Heart right ventricle (tissue), 16 donors: ENCODE data around the gene XRCC4. TPM values are rescaled to one million over a fixed set of nuclear protein-coding genes. Genes with fewer than 3 reads are reported as not detected.

Experiments
- ATAC-seq, 8 donors: fragments of 200-7000 bp; cut with Tn5 transposase; one replicate each; pipeline ENCODE4 v1.9.1; 2020; ENCODE audit warnings: mild to moderate bottlenecking in 8 of 8, moderate library complexity in 8 of 8, moderate number of reproducible peaks in 1 of 8
- DNase-seq, 2 donors: peaks; one replicate each; pipeline ENCODE4 v3.0.0-alpha.2; 2020
- H3K27ac ChIP-seq, 10 donors: fragments of 200-600 bp; sonication (generic) in 2 of 10; one replicate each; pipeline versions ENCODE4 v1.5.0 to v1.8.0; 2020 to 2022; ENCODE audit warnings: mild to moderate bottlenecking in 3 of 10
- H3K27me3 ChIP-seq, 7 donors: fragments of 200-600 bp; one replicate each; pipeline ENCODE4 v1.8.0; 2021 to 2022; ENCODE audit warnings: mild to moderate bottlenecking in 2 of 7
- H3K36me3 ChIP-seq, 9 donors: fragments of 200-600 bp; sonication (generic) in 1 of 9; one replicate each; pipeline versions ENCODE4 v1.5.0 to v1.8.0; 2020 to 2022; ENCODE audit warnings: mild to moderate bottlenecking in 2 of 9
- H3K4me1 ChIP-seq, 9 donors: fragments of 200-600 bp; sonication (generic) in 1 of 9; one replicate each; pipeline versions ENCODE4 v1.5.0 to v1.8.0; 2020 to 2022; ENCODE audit warnings: mild to moderate bottlenecking in 4 of 9
- H3K4me3 ChIP-seq, 10 donors: fragments of 200-600 bp; sonication (generic) in 2 of 10; one replicate each; pipeline versions ENCODE4 v1.5.0 to v1.8.0; 2020 to 2022; ENCODE audit warnings: mild to moderate bottlenecking in 7 of 10, moderate library complexity in 2 of 10
- H3K9me3 ChIP-seq, 11 donors: fragments of 200-600 bp in 10 of 11; sonication (generic) in 2 of 11; one replicate each; pipeline versions ENCODE4 v1.5.0 to v1.8.0; 2013 to 2022; ENCODE audit warnings: mild to moderate bottlenecking in 2 of 11, control low read depth in 1 of 11, moderate library complexity in 1 of 11
- CTCF ChIP-seq, 9 donors: fragments of 200-600 bp; sonication (generic) in 2 of 9; IDR thresholded peaks; one replicate each; pipeline versions ENCODE4 v1.5.0 to v1.8.0; 2021 to 2022; ENCODE audit warnings: antibody characterized with exemption in 9 of 9, mild to moderate bottlenecking in 5 of 9, moderate library complexity in 1 of 9
- WGBS, 2 donors: extraction: QIAGEN DNeasy Blood & Tissue Kit; methylation state at CpG; one replicate each; pipeline ENCODE4 v1.1.7; 2013; ENCODE audit warnings: inconsistent platforms in 1 of 2; 5-methylcytosine and 5-hydroxymethylcytosine counted together
- intact Hi-C, 10 donors: fragments of 100-400 bp; cut with DNase I; formaldehyde crosslinking; loops; one replicate each; pipeline versions ENCODE4 v1.11.1 to v1.14.2; 2022
- polyA plus RNA-seq, 2 donors: library from polyadenylated mRNA; stranded (reverse); fragments of 200-250 nt; gene quantifications; one replicate each; pipeline ENCODE4 v1.2.3, GENCODE V29; 2013
- total RNA-seq, 10 donors: library from RNA; stranded (reverse); fragmentation: NEBNext Ultra II Directional in 3 of 10; extraction: Animal tissue kit (Norgen Biotek cat#: 25700) in 3 of 10; gene quantifications; one replicate each; pipeline versions ENCODE4 v1.2.1 to v1.2.4, GENCODE V29; 2021 to 2023
- donor health status: Arrhythmogenic right ventricular cardiomyopathy.
- donor health status: ischemic (EF 13 %, LVEDD 7.1; RV severe dilation, severe dysfunction).
- donor health status: healthy with polysubstance abuse.
- donor health status: DM: no; HTN: yes; CAD: no.
- donor health status: DM: no; HTN: no; CAD: no.
- donor health status: ischemic (EF 25% LVEDD 6.9; RV normal size, moderate dysfunction).
- donor health status: ischemic (EF 25% LVEDD 5.7; RV mildly dilated, moderate dysfunction).
- donor health status: healthy.
- donor health status: DM: yes; HTN: yes; CAD: no.
- donor health status: Ischemic cardiomyopathy.
- donor health status: ischemic (EF 35%, LVEDD 5.7; RV mildly dilated, moderate dysfunction).
- donor health status: nonischemic (EF 11% LVEDD 7.7; RV severe dilation, severe dysfunction).
- donor health status: DM: yes; HTN: yes; CAD: no.
- donor health status: PGD.
- donor health status: ischemic (EF 29% LVEDD 5.4; RV normal size, mild dysfunction).
- donor health status: nonischemic (EF 23%, LVEDD 6.1; RV moderate dilation, normal function).

Gene XRCC4
- total and polyA plus RNA-seq, 12 donors = 3.6 to 14.4 (median 6.8) TPM

- Histone ChIP-seq H3K4me3 (no peak overlapping the region), H3K27ac (no peak overlapping the region), H3K9me3 (no peaks in the 10 kb centered on the region), H3K4me1 (peaks cover 0 to 84% (median 61%) of the 10 kb centered on the region in 9 donors), H3K36me3 (peaks cover 0 to 13% (median 0%) of the 10 kb centered on the region in 9 donors), H3K27me3 (no peaks in the 10 kb centered on the region)
- no peak for TF ChIP-seq CTCF (IDR thresholded peaks at IDR 0.05)
- ATAC-seq (no peak), DNase-seq (no peak)
- 77 to 78% methylated on average over 2 of the region's 2 CpGs for WGBS, 2 donors
- intact Hi-C loops = loop anchor here in 1 of 10 donors (10.0 kb wide), 2 partner anchors 363 to 717 kb away; no protein-coding TSS in a partner anchor
Measured at GRCh38 chr5:83071286-83072051, 5.9 kb upstream of the XRCC4 start.

- Histone ChIP-seq H3K36me3 (peaks cover 0 to 13% (median 0%) of the 10 kb centered on the region in 9 donors), H3K4me1 (peaks cover 0 to 87% (median 61%) of the 10 kb centered on the region in 9 donors), H3K9me3 (no peaks in the 10 kb centered on the region), H3K4me3 (no peak overlapping the region), H3K27ac (peak overlapping the region in 3 of 10 donors; percentile 6 to 33 (median 28)), H3K27me3 (no peaks in the 10 kb centered on the region)
- 49 to 58% methylated on average over 6 of the region's 6 CpGs for WGBS, 2 donors
- ATAC-seq (no peak), DNase-seq (no peak)
- intact Hi-C loops = loop anchor here in 1 of 10 donors (10.0 kb wide), 2 partner anchors 362 to 718 kb away; no protein-coding TSS in a partner anchor
- no peak for TF ChIP-seq CTCF (IDR thresholded peaks at IDR 0.05)
Measured at GRCh38 chr5:83072966-83073365, 4.4 kb upstream of the XRCC4 start.

- intact Hi-C loops = loop anchor here in 1 of 10 donors (10.0 kb wide), 2 partner anchors 357 to 723 kb away; no protein-coding TSS in a partner anchor
- peaks cover 0 to 49% (median 37%) of the 10 kb centered on the region in 9 donors for H3K4me1 ChIP-seq
- WGBS, 2 donors = 4 to 5% methylated on average over 14 of the region's 14 CpGs
Measured at GRCh38 chr5:83077662-83078261, 415 bp downstream of the XRCC4 start.

More at GRCh38 chr5:83077662-83078261, 415 bp downstream of the XRCC4 start:
- Histone ChIP-seq H3K9me3 (no peaks in the 10 kb centered on the region), H3K36me3 (peaks cover 0 to 10% (median 0%) of the 10 kb centered on the region in 9 donors), H3K27ac (peak overlapping the region in 9 of 10 donors; percentile 67 to 95 (median 85)), H3K4me3 (peak overlapping the region; percentile 44 to 90 (median 78)), H3K27me3 (no peaks in the 10 kb centered on the region)
- ATAC-seq = peak in 4 of 8 donors; percentile 1 to 35 (median 20)
- DNase-seq = no peak
- TF ChIP-seq CTCF (IDR thresholded peaks at IDR 0.05) = no peak
